Neural cell (in vitro differentiated cells): ENCODE measurements around the gene CLEC20A. TPM values are rescaled to one million over a fixed set of nuclear protein-coding genes. Genes with fewer than 3 reads are reported as not detected.

ENCODE experiments used
- H2AFZ ChIP-seq: fragments of 200-600, 300-800 bp; sonication (generic), shearing (Covaris generic); 2 replicates; pipeline ENCODE4 v1.6.0; 2014; ENCODE audit warnings: low read depth, mild to moderate bottlenecking, antibody characterized with exemption, low read length, moderate library complexity
- H3F3A ChIP-seq: fragments of 200-600 bp; shearing (Covaris generic); 2 replicates; pipeline ENCODE4 v1.6.1; 2016; ENCODE audit warnings: mild to moderate bottlenecking, moderate library complexity, mixed read lengths, antibody characterized with exemption, low read length; ENCODE audit not compliant: insufficient read depth, poor library complexity, severe bottlenecking
- H3K27ac ChIP-seq: fragments of 200-600, 300-800 bp; sonication (generic), shearing (Covaris generic); 2 replicates; pipeline ENCODE4 v1.5.1; 2014; ENCODE audit warnings: mild to moderate bottlenecking, low read length, moderate library complexity
- H3K27me3 ChIP-seq: fragments of 300-800, 200-600 bp; sonication (generic), shearing (Covaris generic); 2 replicates; pipeline ENCODE4 v1.6.0; 2014; ENCODE audit warnings: mild to moderate bottlenecking, low read depth, low read length, moderate library complexity; ENCODE audit not compliant: insufficient read depth
- H3K36me3 ChIP-seq: fragments of 300-800, 200-600 bp; sonication (generic), shearing (Covaris generic); 2 replicates; pipeline ENCODE4 v1.5.1; 2014; ENCODE audit warnings: mild to moderate bottlenecking, antibody characterized with exemption, low read length, moderate library complexity; ENCODE audit not compliant: insufficient read depth
- H3K4me2 ChIP-seq: fragments of 300-800, 200-600 bp; sonication (generic), shearing (Covaris generic); 2 replicates; pipeline ENCODE4 v1.6.0; 2014; ENCODE audit warnings: mild to moderate bottlenecking, low read length
- H3K4me3 ChIP-seq: fragments of 300-800, 200-600 bp; sonication (generic), shearing (Covaris generic); 2 replicates; pipeline ENCODE4 v1.5.1; 2014; ENCODE audit warnings: mild to moderate bottlenecking, low read length, moderate library complexity
- H3K79me2 ChIP-seq: fragments of 200-600 bp; shearing (Covaris generic); replicated peaks from 2 replicates; pipeline ENCODE4 v1.6.0; 2014; ENCODE audit warnings: mild to moderate bottlenecking, low read length, moderate library complexity; ENCODE audit not compliant: insufficient read depth
- H3K9ac ChIP-seq: fragments of 300-800, 200-600 bp; sonication (generic), shearing (Covaris generic); 2 replicates; pipeline ENCODE4 v1.6.1; 2016; ENCODE audit warnings: mild to moderate bottlenecking, low read length, mixed read lengths
- H3K9me2 ChIP-seq: fragments of 200-600 bp; shearing (Covaris generic); 2 replicates; pipeline ENCODE4 v1.6.1; 2016; ENCODE audit warnings: mild to moderate bottlenecking, low read length, mixed read lengths; ENCODE audit not compliant: insufficient read depth
- H3K9me3 ChIP-seq: fragments of 200-600, 300-800 bp; sonication (generic), shearing (Covaris generic); 2 replicates; pipeline ENCODE4 v1.6.1; 2016; ENCODE audit warnings: mild to moderate bottlenecking, mixed run types, low read length, moderate library complexity, mixed read lengths
- H4K20me1 ChIP-seq: fragments of 200-600 bp; shearing (Covaris generic); 2 replicates; pipeline ENCODE4 v1.6.1; 2016; ENCODE audit warnings: mild to moderate bottlenecking, mixed run types; ENCODE audit not compliant: insufficient read depth
- EP300 ChIP-seq: fragments of 450-650 bp; conservative IDR thresholded peaks from 2 replicates; pipeline ENCODE4 v1.6.1; 2014; ENCODE audit warnings: antibody characterized with exemption, mild to moderate bottlenecking, moderate library complexity; ENCODE audit not compliant: poor library complexity, severe bottlenecking
- EZH2 ChIP-seq: fragments of 200-600, 300-800 bp; shearing (Covaris generic), sonication (generic); IDR thresholded peaks from 2 replicates; pipeline ENCODE4 v1.6.1; 2014; ENCODE audit warnings: antibody characterized with exemption, low read length, borderline replicate concordance, mild to moderate bottlenecking; ENCODE audit not compliant: insufficient read depth, poor library complexity, severe bottlenecking
- MXI1 ChIP-seq: fragments of 450-650 bp; conservative IDR thresholded peaks from 2 replicates; pipeline ENCODE4 v1.6.1; 2014; ENCODE audit warnings: antibody characterized with exemption, mild to moderate bottlenecking; ENCODE audit not compliant: poor library complexity, severe bottlenecking
- POLR2AphosphoS5 ChIP-seq: IDR thresholded peaks from 2 replicates; pipeline ENCODE4 v1.6.1; 2012
- RAD21 ChIP-seq: fragments of 450-650 bp; conservative IDR thresholded peaks from 2 replicates; pipeline ENCODE4 v1.6.1; 2014; ENCODE audit warnings: antibody characterized with exemption, mild to moderate bottlenecking, moderate library complexity
- SMC3 ChIP-seq: fragments of 450-650 bp; conservative IDR thresholded peaks from 2 replicates; pipeline ENCODE4 v1.6.1; 2014; ENCODE audit warnings: antibody characterized with exemption, mild to moderate bottlenecking, moderate library complexity; ENCODE audit not compliant: poor library complexity
- TAF1 ChIP-seq: IDR thresholded peaks from 2 replicates; pipeline ENCODE4 v1.6.1; 2012; ENCODE audit warnings: low read depth
- polyA plus RNA-seq: library from polyadenylated mRNA; depleted of rRNA; stranded (reverse); fragments of >200 nt; gene quantifications from 2 replicates; pipeline ENCODE4 v1.2.3, GENCODE V29; 2014
- TF ChIP-seq, protein P1 (sequence below): fragments of 450-650 bp; IDR thresholded peaks from 2 replicates; pipeline ENCODE4 v1.5.1; 2014; ENCODE audit warnings: antibody characterized with exemption, mild to moderate bottlenecking, moderate library complexity; ENCODE audit not compliant: poor library complexity, severe bottlenecking
- TF ChIP-seq, protein P2 (sequence below): IDR thresholded peaks from 2 replicates; pipeline ENCODE4 v1.6.1; 2012; ENCODE audit warnings: borderline replicate concordance

The CLEC20A gene
- polyA plus RNA-seq, 1 donor from 2014 or later: 0.78 TPM

DNA sequence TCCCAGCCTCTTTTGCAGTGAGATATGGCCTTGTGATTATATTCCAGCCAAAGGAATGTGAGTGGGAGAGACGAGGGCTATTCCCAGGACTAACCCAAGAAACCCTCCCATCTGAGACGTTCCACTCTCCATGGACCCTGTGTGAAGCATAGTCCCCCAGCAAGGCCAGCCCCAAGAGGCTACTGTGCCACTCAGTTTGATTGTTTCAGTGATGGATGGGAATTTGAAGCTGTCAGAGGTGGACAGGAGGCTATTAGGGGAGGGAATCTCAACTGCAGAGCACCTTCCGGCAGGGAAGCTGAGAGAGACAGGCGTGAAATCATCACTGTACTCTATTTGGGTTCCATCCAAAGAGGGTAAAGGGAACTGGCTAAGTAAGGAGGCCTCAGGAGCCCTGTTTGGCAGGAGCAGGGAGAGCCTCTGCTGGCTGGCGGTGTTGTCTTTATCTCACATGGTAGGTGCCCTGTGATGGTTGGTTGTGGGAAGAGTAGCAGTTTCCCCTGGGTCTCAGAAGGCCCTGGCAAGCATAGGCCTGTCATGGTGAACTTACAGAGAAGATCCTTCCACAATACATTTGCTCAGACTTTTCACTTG, 12.7 kb upstream of the CLEC20A start:
- H3F3A ChIP-seq: no peaks in the 10 kb centered on the region
- H3K27ac ChIP-seq: no peak overlapping the region
- no peak overlapping the region for H3K4me3 ChIP-seq
- no peaks in the 10 kb centered on the region for H3K27me3 ChIP-seq
- H3K9me3 ChIP-seq: no peaks in the 10 kb centered on the region
- TF ChIP-seq MXI1 (no peak), RAD21 (no peak), SMC3 (no peak), EZH2 (no peak), TAF1 (no peak), POLR2AphosphoS5 (no peak)
- TF ChIP-seq, protein P1, sequence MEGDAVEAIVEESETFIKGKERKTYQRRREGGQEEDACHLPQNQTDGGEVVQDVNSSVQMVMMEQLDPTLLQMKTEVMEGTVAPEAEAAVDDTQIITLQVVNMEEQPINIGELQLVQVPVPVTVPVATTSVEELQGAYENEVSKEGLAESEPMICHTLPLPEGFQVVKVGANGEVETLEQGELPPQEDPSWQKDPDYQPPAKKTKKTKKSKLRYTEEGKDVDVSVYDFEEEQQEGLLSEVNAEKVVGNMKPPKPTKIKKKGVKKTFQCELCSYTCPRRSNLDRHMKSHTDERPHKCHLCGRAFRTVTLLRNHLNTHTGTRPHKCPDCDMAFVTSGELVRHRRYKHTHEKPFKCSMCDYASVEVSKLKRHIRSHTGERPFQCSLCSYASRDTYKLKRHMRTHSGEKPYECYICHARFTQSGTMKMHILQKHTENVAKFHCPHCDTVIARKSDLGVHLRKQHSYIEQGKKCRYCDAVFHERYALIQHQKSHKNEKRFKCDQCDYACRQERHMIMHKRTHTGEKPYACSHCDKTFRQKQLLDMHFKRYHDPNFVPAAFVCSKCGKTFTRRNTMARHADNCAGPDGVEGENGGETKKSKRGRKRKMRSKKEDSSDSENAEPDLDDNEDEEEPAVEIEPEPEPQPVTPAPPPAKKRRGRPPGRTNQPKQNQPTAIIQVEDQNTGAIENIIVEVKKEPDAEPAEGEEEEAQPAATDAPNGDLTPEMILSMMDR: no peak
- TF ChIP-seq, protein P2, sequence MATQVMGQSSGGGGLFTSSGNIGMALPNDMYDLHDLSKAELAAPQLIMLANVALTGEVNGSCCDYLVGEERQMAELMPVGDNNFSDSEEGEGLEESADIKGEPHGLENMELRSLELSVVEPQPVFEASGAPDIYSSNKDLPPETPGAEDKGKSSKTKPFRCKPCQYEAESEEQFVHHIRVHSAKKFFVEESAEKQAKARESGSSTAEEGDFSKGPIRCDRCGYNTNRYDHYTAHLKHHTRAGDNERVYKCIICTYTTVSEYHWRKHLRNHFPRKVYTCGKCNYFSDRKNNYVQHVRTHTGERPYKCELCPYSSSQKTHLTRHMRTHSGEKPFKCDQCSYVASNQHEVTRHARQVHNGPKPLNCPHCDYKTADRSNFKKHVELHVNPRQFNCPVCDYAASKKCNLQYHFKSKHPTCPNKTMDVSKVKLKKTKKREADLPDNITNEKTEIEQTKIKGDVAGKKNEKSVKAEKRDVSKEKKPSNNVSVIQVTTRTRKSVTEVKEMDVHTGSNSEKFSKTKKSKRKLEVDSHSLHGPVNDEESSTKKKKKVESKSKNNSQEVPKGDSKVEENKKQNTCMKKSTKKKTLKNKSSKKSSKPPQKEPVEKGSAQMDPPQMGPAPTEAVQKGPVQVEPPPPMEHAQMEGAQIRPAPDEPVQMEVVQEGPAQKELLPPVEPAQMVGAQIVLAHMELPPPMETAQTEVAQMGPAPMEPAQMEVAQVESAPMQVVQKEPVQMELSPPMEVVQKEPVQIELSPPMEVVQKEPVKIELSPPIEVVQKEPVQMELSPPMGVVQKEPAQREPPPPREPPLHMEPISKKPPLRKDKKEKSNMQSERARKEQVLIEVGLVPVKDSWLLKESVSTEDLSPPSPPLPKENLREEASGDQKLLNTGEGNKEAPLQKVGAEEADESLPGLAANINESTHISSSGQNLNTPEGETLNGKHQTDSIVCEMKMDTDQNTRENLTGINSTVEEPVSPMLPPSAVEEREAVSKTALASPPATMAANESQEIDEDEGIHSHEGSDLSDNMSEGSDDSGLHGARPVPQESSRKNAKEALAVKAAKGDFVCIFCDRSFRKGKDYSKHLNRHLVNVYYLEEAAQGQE: no peak
- H3K36me3 ChIP-seq: no peaks in the 10 kb centered on the region
- H3K9me2 ChIP-seq: no peaks in the 10 kb centered on the region
- no peaks in the 10 kb centered on the region for H4K20me1 ChIP-seq
- H3K79me2 ChIP-seq: no peaks in the 10 kb centered on the region
- no peak overlapping the region for H3K9ac ChIP-seq
- no peak overlapping the region for H3K4me2 ChIP-seq
- no peak overlapping the region for H2AFZ ChIP-seq

DNA sequence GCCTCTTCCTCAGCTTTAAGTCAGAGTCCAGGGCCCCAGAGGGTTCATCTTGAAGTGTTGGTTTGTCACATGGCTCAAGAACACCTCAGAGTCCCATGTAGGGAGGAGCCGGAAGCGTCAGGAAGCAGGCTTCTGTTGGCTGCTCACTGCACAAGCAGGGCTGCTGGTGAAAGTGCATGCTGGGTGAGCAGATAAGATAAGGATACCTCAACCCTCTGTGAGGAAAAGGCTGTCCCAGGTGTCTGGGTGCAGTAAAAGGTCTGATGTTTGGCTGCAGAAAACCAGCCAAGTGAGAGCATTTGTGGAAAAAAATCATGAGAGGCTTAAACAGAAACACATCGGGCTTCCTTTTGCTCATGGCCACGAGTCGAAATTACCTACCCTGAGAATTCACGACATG, 9.9 kb upstream of the CLEC20A start:
- Histone ChIP-seq H4K20me1 (no peaks in the 10 kb centered on the region), H3K36me3 (no peaks in the 10 kb centered on the region), H3K4me3 (no peak overlapping the region), H3K4me2 (no peak overlapping the region), H3K9me2 (no peaks in the 10 kb centered on the region), H3K27me3 (no peaks in the 10 kb centered on the region), H3K9ac (no peak overlapping the region), H3F3A (no peaks in the 10 kb centered on the region), H3K79me2 (no peaks in the 10 kb centered on the region), H3K9me3 (no peaks in the 10 kb centered on the region), H2AFZ (no peak overlapping the region), H3K27ac (no peak overlapping the region)
- TF ChIP-seq EP300: no peak

DNA sequence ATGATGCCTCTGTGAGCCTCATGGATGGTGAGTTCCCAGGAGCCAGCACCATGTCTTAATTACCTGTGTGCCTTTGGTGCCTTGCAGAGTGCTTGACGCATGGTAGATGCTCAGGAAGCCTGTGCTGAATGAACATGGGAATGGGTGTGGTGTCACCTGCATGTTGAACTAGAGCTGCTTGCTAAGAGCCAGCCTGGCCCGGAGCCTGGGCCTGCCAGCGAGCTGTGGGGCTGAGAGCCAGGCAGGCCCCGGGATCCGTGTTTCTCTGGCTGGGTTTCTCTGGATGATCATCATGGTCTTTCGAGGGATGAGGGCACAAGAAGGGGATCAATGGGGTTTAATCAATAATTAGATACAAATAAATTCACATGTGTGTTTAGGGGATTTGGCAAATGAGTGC, 9.4 kb upstream of the CLEC20A start:
- TF ChIP-seq EP300 (no peak), TAF1 (no peak), MXI1 (no peak), RAD21 (no peak), EZH2 (no peak), POLR2AphosphoS5 (no peak)
- TF ChIP-seq, protein P2: no peak
- no peaks in the 10 kb centered on the region for H3K9me2 ChIP-seq
- H3K27ac ChIP-seq: no peak overlapping the region
- no peaks in the 10 kb centered on the region for H3K79me2 ChIP-seq
- no peaks in the 10 kb centered on the region for H4K20me1 ChIP-seq
- H2AFZ ChIP-seq: no peak overlapping the region
- no peak overlapping the region for H3K4me3 ChIP-seq
- H3K9ac ChIP-seq: no peak overlapping the region
- H3K9me3 ChIP-seq: no peaks in the 10 kb centered on the region
- no peaks in the 10 kb centered on the region for H3K36me3 ChIP-seq
- no peaks in the 10 kb centered on the region for H3F3A ChIP-seq
- H3K27me3 ChIP-seq: no peaks in the 10 kb centered on the region
- no peak overlapping the region for H3K4me2 ChIP-seq
